GM12878 (cell line): ENCODE results near the gene GPR17. TPM values are rescaled to one million over a fixed set of nuclear protein-coding genes. Genes with fewer than 3 reads are reported as not detected.

ENCODE experiments used
- ATAC-seq: fragments of 200-7000 bp; cut with Tn5 transposase; 3 replicates; pipeline ENCODE4 v1.9.1; 2020; ENCODE audit warnings: mild to moderate bottlenecking, moderate library complexity
- BruUV-seq: library from RNA; stranded (reverse); fragments of 400-500 nt; replicated peaks from 2 replicates; lab custom pipeline; 2021; lab: Mats Ljungman, UMichigan
- CTCF ChIA-PET: fragments of 300-600 bp; sonication (Branson Sonifier 250); formaldehyde crosslinking; extraction: SDS; loops from one replicate; lab custom pipeline; 2021; ENCODE audit warnings: inconsistent platforms; lab: Yijun Ruan, JAX
- POLR2A ChIA-PET: fragments of 350-600 bp; formaldehyde crosslinking; extraction: SDS; loops from one replicate; lab custom pipeline; 2021; ENCODE audit warnings: inconsistent platforms; lab: Charles Lee
- RAD21 ChIA-PET: fragments of 300-600 bp; sonication (Branson Sonifier 250); formaldehyde crosslinking; loops from one replicate; lab custom pipeline; 2023; ENCODE audit warnings: antibody characterized with exemption; ENCODE audit not compliant: unreplicated experiment; lab: Charles Lee
- SMC1A ChIA-PET: fragments of 300-600 bp; sonication (Branson Sonifier 250); formaldehyde crosslinking; loops from one replicate; lab custom pipeline; 2023; ENCODE audit not compliant: unreplicated experiment, uncharacterized antibody; lab: Charles Lee
- DNase-seq: peaks from one replicate; pipeline ENCODE4 v3.0.0-alpha.2; 2011; ENCODE audit warnings: low read depth, low spot score
- FAIRE-seq: peaks from 3 replicates; lab custom pipeline; 2011; peaks lifted over from hg19 to GRCh38; lab: Jason Lieb, UNC
- H2AFZ ChIP-seq: 2 replicates; pipeline ENCODE4 v1.6.0; 2011; ENCODE audit warnings: low read depth, low read length, control low read depth; ENCODE audit not compliant: control insufficient read depth
- H3K27ac ChIP-seq: 2 replicates; pipeline ENCODE4 v1.5.1; 2011; ENCODE audit warnings: control low read depth; ENCODE audit not compliant: control insufficient read depth, insufficient read depth
- H3K27me3 ChIP-seq, 2 experiments: replicated peaks in 1 of 2; 2 replicates each; pipeline versions ENCODE4 v1.6.0 to v1.6.1; 2011; ENCODE audit warnings: low read length in 1 of 2; ENCODE audit not compliant: control insufficient read depth in 2 of 2, insufficient read depth in 2 of 2
- H3K36me3 ChIP-seq, 2 experiments: 2 replicates each; pipeline ENCODE4 v1.5.1; 2011; ENCODE audit warnings: low read length in 1 of 2; ENCODE audit not compliant: control insufficient read depth in 2 of 2, insufficient read depth in 2 of 2
- H3K4me1 ChIP-seq: 2 replicates; pipeline ENCODE4 v1.6.1; 2011; ENCODE audit warnings: mild to moderate bottlenecking, low read length, moderate library complexity, mixed read lengths; ENCODE audit not compliant: control insufficient read depth, insufficient read depth
- H3K4me2 ChIP-seq: 2 replicates; pipeline ENCODE4 v1.6.0; 2011; ENCODE audit warnings: control low read depth; ENCODE audit not compliant: control insufficient read depth, insufficient read depth
- H3K4me3 ChIP-seq: fragments of 200-600 bp; sonication (generic); 2 replicates; pipeline ENCODE4 v1.5.1; 2016
- H3K79me2 ChIP-seq: 2 replicates; pipeline ENCODE4 v1.6.0; 2011; ENCODE audit warnings: low read length; ENCODE audit not compliant: control insufficient read depth, insufficient read depth
- H3K9ac ChIP-seq: 2 replicates; pipeline ENCODE4 v1.8.0; 2011; ENCODE audit warnings: low read length, control low read depth, mixed read lengths; ENCODE audit not compliant: control insufficient read depth, insufficient read depth
- H3K9me3 ChIP-seq: replicated peaks from 3 replicates; pipeline ENCODE4 v1.5.1; 2011; ENCODE audit warnings: mild to moderate bottlenecking, low read length; ENCODE audit not compliant: control insufficient read depth, insufficient read depth
- H4K20me1 ChIP-seq: 2 replicates; pipeline ENCODE4 v1.6.0; 2011; ENCODE audit not compliant: control insufficient read depth, insufficient read depth
- ASH2L ChIP-seq: fragments of 300-600, 200-600 bp; sonication (generic); IDR thresholded peaks from 2 replicates; pipeline ENCODE4 v1.6.1; 2017; ENCODE audit warnings: low read depth, mild to moderate bottlenecking, borderline replicate concordance
- CBX3 ChIP-seq: fragments of 200-600 bp; sonication (generic); IDR thresholded peaks from 2 replicates; pipeline ENCODE4 v1.6.1; 2016; ENCODE audit warnings: low read depth, borderline replicate concordance
- CHD1 ChIP-seq: IDR thresholded peaks from 2 replicates; pipeline ENCODE4 v1.6.1; 2012; ENCODE audit warnings: low read depth, low read length, improper control_type of control experiment
- EED ChIP-seq: sonication (generic); IDR thresholded peaks from 2 replicates; pipeline ENCODE4 v1.6.1; 2016; ENCODE audit warnings: antibody characterized with exemption, low read depth
- EP300 ChIP-seq, 2 experiments: fragments of 150-350 bp in 1 of 2; IDR thresholded peaks; 2 replicates each; pipeline ENCODE4 v1.6.1; 2011 to 2012; ENCODE audit warnings: low read depth in 2 of 2, low read length in 2 of 2, borderline replicate concordance in 1 of 2, improper control_type of control experiment in 1 of 2, inconsistent platforms in 1 of 2; ENCODE audit not compliant: control insufficient read depth in 1 of 2
- EZH2 ChIP-seq: IDR thresholded peaks from 2 replicates; pipeline ENCODE4 v1.6.1; 2012; ENCODE audit warnings: low read depth, mild to moderate bottlenecking, control low read depth, inconsistent platforms, low read length, borderline replicate concordance; ENCODE audit not compliant: control insufficient read depth
- HDAC2 ChIP-seq: fragments of 200-600 bp; sonication (generic); IDR thresholded peaks from 2 replicates; pipeline ENCODE4 v1.6.1; 2017
- IKZF1 ChIP-seq: fragments of 450-650 bp; conservative IDR thresholded peaks from 2 replicates; pipeline ENCODE4 v1.6.1; 2017; ENCODE audit warnings: antibody characterized with exemption, mild to moderate bottlenecking
- MTA2 ChIP-seq: fragments of 450-650 bp; IDR thresholded peaks from 2 replicates; pipeline ENCODE4 v1.6.1; 2016; ENCODE audit warnings: low read depth, mild to moderate bottlenecking, moderate library complexity
- POLR2A ChIP-seq: IDR thresholded peaks from 2 replicates; pipeline ENCODE4 v1.6.1; 2011; ENCODE audit warnings: low read depth, mild to moderate bottlenecking, low read length
- POU2F2 ChIP-seq: IDR thresholded peaks from 3 replicates; pipeline ENCODE4 v1.6.1; 2011; ENCODE audit warnings: low read depth, mild to moderate bottlenecking, low read length, borderline replicate concordance
- RFX5 ChIP-seq: IDR thresholded peaks from 2 replicates; pipeline ENCODE4 v1.6.1; 2011; ENCODE audit warnings: low read depth, low read length, improper control_type of control experiment
- TAF1 ChIP-seq: IDR thresholded peaks from 2 replicates; pipeline ENCODE4 v1.6.1; 2011; ENCODE audit warnings: mild to moderate bottlenecking, low read depth, low read length, borderline replicate concordance
- TCF3 ChIP-seq: IDR thresholded peaks from 2 replicates; pipeline ENCODE4 v1.6.1; 2012; ENCODE audit warnings: low read depth, mild to moderate bottlenecking, low read length, borderline replicate concordance; ENCODE audit not compliant: insufficient read depth
- TCF7 ChIP-seq: IDR thresholded peaks from 2 replicates; pipeline ENCODE4 v1.6.1; 2014; ENCODE audit warnings: antibody characterized with exemption, borderline replicate concordance
- ZNF207 ChIP-seq: fragments of 450-650 bp; IDR thresholded peaks from 2 replicates; pipeline ENCODE4 v1.6.1; 2014; ENCODE audit warnings: antibody characterized with exemption, mild to moderate bottlenecking, borderline replicate concordance
- WGBS: methylation state at CpG from one replicate; pipeline ENCODE4 v1.1.6; 2016; ENCODE audit warnings: low lambda C conversion rate; ENCODE audit not compliant: insufficient replicate concordance, insufficient coverage; ENCODE audit errors: missing lambda C conversion rate; 5-methylcytosine and 5-hydroxymethylcytosine counted together
- in situ Hi-C: fragments of 300-500 bp; cut with MboI; formaldehyde crosslinking; loops from 9 replicates; pipeline ENCODE4 v1.14.3; 2018; ENCODE audit warnings: mixed read lengths
- intact Hi-C: fragments of 100-400 bp; cut with micrococcal nuclease; formaldehyde crosslinking; loops from one replicate; pipeline ENCODE4 v1.14.2; 2022; ENCODE audit not compliant: unreplicated experiment
- polyA plus RNA-seq, 11 experiments: library from polyadenylated mRNA; depleted of rRNA in 4 of 11; unstranded in 6 of 11; stranded (reverse) in 5 of 11; fragments of >200 nt; fragmentation: Nextera tagmentation in 4 of 11; fragmentation: Illumina TruSeq in 1 of 11; extraction: Ambion mirVana in 4 of 11; extraction: Trizol in 1 of 11; gene quantifications; 1 replicate in 1 of 11; 2 replicates in 10 of 11; pipeline versions ENCODE4 v1.2.1 to v1.2.3, GENCODE V29; 2011 to 2016; ENCODE audit warnings: inconsistent platforms in 2 of 11, missing spikeins in 2 of 11, low read depth in 1 of 11
- total RNA-seq, 4 experiments: library from RNA; depleted of rRNA in 3 of 4; stranded (reverse); fragments of >200 nt in 3 of 4; fragmentation: Illumina TruSeq in 1 of 4; extraction: Trizol in 1 of 4; gene quantifications; 2 replicates each; pipeline versions ENCODE4 v1.2.1 to v1.2.3, GENCODE V29; 2013 to 2021
- TF ChIP-seq, protein P1 (sequence below): fragments of 450-650 bp; conservative IDR thresholded peaks from 2 replicates; pipeline ENCODE4 v1.6.1; 2017; ENCODE audit warnings: mild to moderate bottlenecking, moderate library complexity

Gene GPR17
- total and polyA plus RNA-seq, 10 of the 15 experiments (the other 5 are each of a cell fraction or from before 2014, with no cell fraction given) = not detected

DNA sequence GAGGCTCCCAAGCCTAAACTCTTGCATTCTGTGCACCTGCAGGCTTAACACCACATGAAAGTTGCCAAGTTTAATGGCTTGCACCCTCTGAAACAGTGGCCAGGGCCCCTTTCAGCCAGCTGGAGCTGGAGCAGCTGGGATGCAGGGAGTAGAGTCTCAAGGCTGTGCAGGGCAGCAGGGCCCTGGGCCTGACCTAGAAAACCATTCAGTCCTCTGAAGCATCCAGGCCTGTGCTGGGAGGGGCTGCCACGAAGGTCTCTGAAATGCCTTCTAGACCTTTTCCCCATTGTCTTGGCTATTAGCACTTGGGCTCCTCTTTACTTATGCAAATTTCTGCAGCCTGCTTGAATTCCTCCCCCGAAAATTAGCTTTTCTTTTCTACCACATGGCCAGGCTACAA, 44.7 kb downstream of the GPR17 start:
- FAIRE-seq (no peak), DNase-seq (no peak), ATAC-seq (no peak)
- ChIA-PET RAD21 (no interaction called here), CTCF (no interaction called here), SMC1A (no interaction called here), POLR2A (no interaction called here)
- BruUV-seq = no TSS peak
- Histone ChIP-seq H3K4me1 (no peaks in the 10 kb centered on the region), H2AFZ (no peak overlapping the region), H3K9ac (no peak overlapping the region), H3K79me2 (no peaks in the 10 kb centered on the region), H3K4me2 (no peak overlapping the region), H4K20me1 (no peaks in the 10 kb centered on the region), H3K9me3 (peaks cover 11% of the 10 kb centered on the region; the same call in 2 of the 3 replicates), H3K27me3 (no peaks in the 10 kb centered on the region), H3K27ac (no peak overlapping the region), H3K36me3 (no peaks in the 10 kb centered on the region), H3K4me3 (no peak overlapping the region)
- in situ Hi-C loops (no loop called here), intact Hi-C loops (no loop called here)
- WGBS = 15% methylated on average over 2 of the region's 2 CpGs
- TF ChIP-seq ZNF207 = no peak
- no peak for TF ChIP-seq RFX5
- TF ChIP-seq EP300 (IDR thresholded peaks at IDR 0.05; ENCODE audit: borderline replicate concordance in 1 of 2, control insufficient read depth in 1 of 2, low read depth in 2 of 2, low read length in 2 of 2) = no peak

DNA sequence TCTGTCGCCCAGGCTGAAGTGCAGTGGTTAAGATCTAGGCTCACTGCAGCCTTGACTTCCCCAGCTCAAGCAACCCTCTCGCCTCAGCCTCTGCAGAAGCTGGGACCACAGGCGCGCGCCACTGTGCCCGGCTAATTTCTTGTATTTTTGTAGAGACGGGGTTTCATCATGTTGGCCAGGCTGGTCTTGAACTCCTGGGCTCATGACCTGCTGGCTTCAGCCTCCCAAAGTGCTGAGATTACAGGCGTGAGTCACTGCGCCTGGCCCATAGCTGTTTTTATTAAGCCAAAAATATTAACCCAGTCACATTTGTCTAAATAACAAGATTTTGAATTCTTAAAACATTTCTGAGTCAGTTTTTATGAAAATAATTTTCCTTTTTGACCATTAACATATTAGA, 49.0 kb downstream of the GPR17 start:
- Histone ChIP-seq H4K20me1 (no peaks in the 10 kb centered on the region), H3K4me3 (no peak overlapping the region), H3K9me3 (peaks cover 7% of the 10 kb centered on the region; the same call in 1 of the 3 replicates), H3K9ac (no peak overlapping the region), H3K79me2 (no peaks in the 10 kb centered on the region), H3K27me3 (no peaks in the 10 kb centered on the region), H3K4me1 (no peaks in the 10 kb centered on the region), H3K27ac (no peak overlapping the region), H3K36me3 (no peaks in the 10 kb centered on the region), H2AFZ (no peak overlapping the region), H3K4me2 (no peak overlapping the region)
- intact Hi-C loops = no loop called here
- POLR2A ChIA-PET = interaction anchor here (0.7 kb wide), 1 partner anchor 15 kb away, joined by 8 read pairs; no protein-coding TSS in a partner anchor
- FAIRE-seq = no peak
- no peak for DNase-seq
- RAD21 ChIA-PET = no interaction called here
- no TSS peak for BruUV-seq
- ATAC-seq = no peak
- in situ Hi-C loops = no loop called here
- CTCF ChIA-PET = interaction anchor here (0.6 kb wide), 1 partner anchor 295 kb away, joined by 3 read pairs; no protein-coding TSS in a partner anchor
- SMC1A ChIA-PET = no interaction called here
- WGBS = 95% methylated on average over 9 of the region's 9 CpGs
- TF ChIP-seq EED (no peak), IKZF1 (no peak), MTA2 (no peak), EZH2 (no peak), POLR2A (no peak), POU2F2 (no peak), HDAC2 (no peak), TCF3 (no peak), TAF1 (no peak), CBX3 (no peak), EP300 (IDR thresholded peaks at IDR 0.05; ENCODE audit: borderline replicate concordance in 1 of 2, control insufficient read depth in 1 of 2, low read depth in 2 of 2, low read length in 2 of 2) (no peak), TCF7 (no peak), ASH2L (no peak), CHD1 (no peak)
- TF ChIP-seq, protein P1, sequence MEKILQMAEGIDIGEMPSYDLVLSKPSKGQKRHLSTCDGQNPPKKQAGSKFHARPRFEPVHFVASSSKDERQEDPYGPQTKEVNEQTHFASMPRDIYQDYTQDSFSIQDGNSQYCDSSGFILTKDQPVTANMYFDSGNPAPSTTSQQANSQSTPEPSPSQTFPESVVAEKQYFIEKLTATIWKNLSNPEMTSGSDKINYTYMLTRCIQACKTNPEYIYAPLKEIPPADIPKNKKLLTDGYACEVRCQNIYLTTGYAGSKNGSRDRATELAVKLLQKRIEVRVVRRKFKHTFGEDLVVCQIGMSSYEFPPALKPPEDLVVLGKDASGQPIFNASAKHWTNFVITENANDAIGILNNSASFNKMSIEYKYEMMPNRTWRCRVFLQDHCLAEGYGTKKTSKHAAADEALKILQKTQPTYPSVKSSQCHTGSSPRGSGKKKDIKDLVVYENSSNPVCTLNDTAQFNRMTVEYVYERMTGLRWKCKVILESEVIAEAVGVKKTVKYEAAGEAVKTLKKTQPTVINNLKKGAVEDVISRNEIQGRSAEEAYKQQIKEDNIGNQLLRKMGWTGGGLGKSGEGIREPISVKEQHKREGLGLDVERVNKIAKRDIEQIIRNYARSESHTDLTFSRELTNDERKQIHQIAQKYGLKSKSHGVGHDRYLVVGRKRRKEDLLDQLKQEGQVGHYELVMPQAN = no peak
